Karpas-422 (cell line): Measurements from ENCODE around the gene LMAN1L. TPM values are rescaled to one million over a fixed set of nuclear protein-coding genes. Genes with fewer than 3 reads are reported as not detected.

Experiments used
- DNase-seq: peaks from one replicate; pipeline ENCODE4 v3.0.0-alpha.2; 2015
- H2AFZ ChIP-seq: fragments of 200-600 bp; sonication (generic); 2 replicates; pipeline ENCODE4 v1.6.1; 2014; ENCODE audit warnings: antibody characterized with exemption, low read length, mixed read lengths
- H3K27ac ChIP-seq: fragments of 200-600 bp; sonication (generic); 2 replicates; pipeline ENCODE4 v1.5.1; 2014; ENCODE audit warnings: mild to moderate bottlenecking, low read length, moderate library complexity
- H3K27me3 ChIP-seq: fragments of 200-600 bp; sonication (generic); 2 replicates; pipeline ENCODE4 v1.6.1; 2014; ENCODE audit warnings: low read length, mixed read lengths
- H3K36me3 ChIP-seq: fragments of 200-600 bp; sonication (generic); 2 replicates; pipeline ENCODE4 v1.6.1; 2014; ENCODE audit warnings: low read length, mixed read lengths; ENCODE audit not compliant: insufficient read depth
- H3K4me1 ChIP-seq: fragments of 200-600 bp; sonication (generic); 2 replicates; pipeline ENCODE4 v1.6.1; 2014; ENCODE audit warnings: mild to moderate bottlenecking, low read length, mixed read lengths
- H3K4me2 ChIP-seq: fragments of 200-600 bp; sonication (generic); 2 replicates; pipeline ENCODE4 v1.6.1; 2014; ENCODE audit warnings: low read length, low read depth, mild to moderate bottlenecking; ENCODE audit not compliant: poor library complexity, severe bottlenecking
- H3K4me3 ChIP-seq: fragments of 200-600 bp; sonication (generic); 2 replicates; pipeline ENCODE4 v1.5.1; 2014; ENCODE audit warnings: mild to moderate bottlenecking, antibody characterized with exemption, low read length, mixed read lengths
- H3K79me2 ChIP-seq: fragments of 200-600 bp; sonication (generic); 2 replicates; pipeline ENCODE4 v1.6.1; 2014; ENCODE audit warnings: mild to moderate bottlenecking, low read length, mixed read lengths
- H3K9ac ChIP-seq: fragments of 200-600 bp; sonication (generic); 2 replicates; pipeline ENCODE4 v1.6.0; 2014; ENCODE audit warnings: low read length
- H3K9me2 ChIP-seq: fragments of 200-600 bp; sonication (generic), shearing (Covaris generic); replicated peaks from 2 replicates; pipeline ENCODE4 v1.6.0; 2014; ENCODE audit warnings: mild to moderate bottlenecking, low read length, moderate library complexity; ENCODE audit not compliant: insufficient read depth
- H3K9me3 ChIP-seq: fragments of 300-700, 200-600 bp; sonication (generic); 2 replicates; pipeline ENCODE4 v1.6.1; 2014; ENCODE audit warnings: low read length, mixed read lengths
- H4K20me1 ChIP-seq: fragments of 200-600 bp; sonication (generic); 2 replicates; pipeline ENCODE4 v1.6.1; 2014; ENCODE audit warnings: mild to moderate bottlenecking, antibody characterized with exemption, low read length, low read depth; ENCODE audit not compliant: insufficient read depth
- total RNA-seq: library from RNA; depleted of rRNA; stranded (reverse); fragments of >200 nt; shearing (Covaris generic); gene quantifications from 2 replicates; pipeline ENCODE4 v1.2.3, GENCODE V29; 2014; ENCODE audit warnings: low replicate concordance; rRNA removed

LMAN1L gene
- total RNA-seq: 3.3 and 4.3 TPM in 2 replicates

GRCh38 chr15:74812533-74812932, at the start of gene LMAN1L:
TSS of gene LMAN1L (plus strand) at chr15:74812835. CDS start at chr15:74812855, 20 bp downstream.
- H3K4me1 ChIP-seq: peaks cover 25% of the 10 kb centered on the region
- H3K27me3 ChIP-seq: no peaks in the 10 kb centered on the region
- peak within 1 kb of the TSS; percentile 65 for H3K27ac ChIP-seq
- no peak within 1 kb of the TSS for H2AFZ ChIP-seq
- DNase-seq: peak; percentile 58
- H3K79me2 ChIP-seq: no peaks in the 10 kb centered on the region
- H4K20me1 ChIP-seq: no peaks in the 10 kb centered on the region; the same call in 1 of the 2 replicates
- H3K4me3 ChIP-seq: no peak within 1 kb of the TSS
- no peaks in the 10 kb centered on the region for H3K36me3 ChIP-seq
- H3K9me3 ChIP-seq: no peaks in the 10 kb centered on the region
- H3K9ac ChIP-seq: no peak within 1 kb of the TSS
- no peaks in the 10 kb centered on the region for H3K9me2 ChIP-seq
- H3K4me2 ChIP-seq: no peak within 1 kb of the TSS

- no peaks in the 10 kb centered on the region for H3K79me2 ChIP-seq
- H3K9me2 ChIP-seq: no peaks in the 10 kb centered on the region
- H3K4me1 ChIP-seq: no peaks in the 10 kb centered on the region
- no peaks in the 10 kb centered on the region for H4K20me1 ChIP-seq
- H3K4me3 ChIP-seq: no peak overlapping the region
- no peaks in the 10 kb centered on the region for H3K27me3 ChIP-seq
- no peak overlapping the region for H2AFZ ChIP-seq
- DNase-seq: no peak
- H3K9ac ChIP-seq: no peak overlapping the region
- H3K9me3 ChIP-seq: no peaks in the 10 kb centered on the region
- H3K36me3 ChIP-seq: no peaks in the 10 kb centered on the region
- no peak overlapping the region for H3K27ac ChIP-seq
- H3K4me2 ChIP-seq: no peak overlapping the region
These were observed 49.2 kb upstream of the LMAN1L start for GRCh38 chr15:74763416-74763815.

DNA sequence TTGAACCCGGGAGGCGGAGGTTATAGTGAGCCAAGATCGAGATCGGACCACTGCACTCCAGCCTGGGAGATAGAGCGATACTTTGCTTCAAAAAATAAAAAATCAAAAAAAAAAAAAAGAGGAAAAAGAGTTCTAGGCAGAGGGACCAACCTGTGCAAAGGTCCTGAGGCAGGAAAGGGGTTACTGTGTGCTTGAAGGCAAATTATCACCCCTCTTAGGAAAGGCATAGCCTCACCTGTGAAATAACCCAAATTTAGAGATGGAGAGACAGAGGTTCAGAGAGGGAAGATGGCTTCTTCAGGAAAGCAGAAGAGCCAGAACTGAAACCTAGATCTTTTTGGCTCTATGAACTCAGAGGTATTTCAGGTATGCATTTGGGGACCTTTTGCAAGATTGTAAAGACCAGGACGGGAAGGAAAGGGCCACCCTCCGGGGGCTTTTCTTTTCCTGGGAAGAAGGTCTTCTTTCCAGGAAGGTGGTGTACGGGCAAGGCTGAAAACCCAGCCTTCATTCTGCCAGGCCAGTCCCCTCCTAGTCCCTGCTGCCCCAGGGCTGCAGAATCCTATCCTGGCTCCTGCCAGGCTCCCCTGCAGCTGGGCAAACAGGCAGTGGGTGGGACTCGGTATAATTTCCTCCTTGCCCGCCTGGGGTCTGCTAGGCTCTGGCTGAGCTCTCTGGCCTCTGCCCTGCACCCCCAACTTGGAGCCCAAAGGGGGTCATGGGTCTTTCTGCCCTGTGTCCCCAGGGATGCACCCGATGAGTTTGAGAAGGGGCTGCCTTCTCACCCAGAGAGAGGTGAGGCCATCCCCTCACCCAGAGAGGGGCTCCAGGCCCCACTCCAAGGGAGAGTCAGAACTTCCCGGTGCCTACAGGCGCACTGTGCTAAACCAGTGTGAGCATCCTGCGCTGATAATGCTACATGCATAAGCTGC, 45.2 kb upstream of the LMAN1L start:
- no peaks in the 10 kb centered on the region; the same call in 1 of the 2 replicates for H4K20me1 ChIP-seq
- no peak for DNase-seq
- H3K79me2 ChIP-seq: no peaks in the 10 kb centered on the region
- H3K27me3 ChIP-seq: no peaks in the 10 kb centered on the region
- no peak overlapping the region for H3K9ac ChIP-seq
- H3K9me2 ChIP-seq: no peaks in the 10 kb centered on the region
- H3K36me3 ChIP-seq: no peaks in the 10 kb centered on the region
- no peak overlapping the region for H3K4me2 ChIP-seq
- peaks cover 33% of the 10 kb centered on the region for H3K4me1 ChIP-seq
- H3K4me3 ChIP-seq: no peak overlapping the region
- no peak overlapping the region for H3K27ac ChIP-seq
- H3K9me3 ChIP-seq: no peaks in the 10 kb centered on the region
- no peak overlapping the region for H2AFZ ChIP-seq

GRCh38 chr15:74768099-74768770, 44.4 kb upstream of the LMAN1L start:
- Histone ChIP-seq H3K79me2 (no peaks in the 10 kb centered on the region), H3K9ac (no peak overlapping the region; the same call in 1 of the 2 replicates), H3K4me3 (no peak overlapping the region), H3K9me3 (no peaks in the 10 kb centered on the region), H2AFZ (no peak overlapping the region), H3K27ac (no peak overlapping the region), H3K4me2 (peak overlapping the region; percentile 8), H3K4me1 (peaks cover 41% of the 10 kb centered on the region), H4K20me1 (no peaks in the 10 kb centered on the region; the same call in 1 of the 2 replicates), H3K27me3 (no peaks in the 10 kb centered on the region), H3K9me2 (no peaks in the 10 kb centered on the region), H3K36me3 (no peaks in the 10 kb centered on the region)
- DNase-seq: no peak

DNA sequence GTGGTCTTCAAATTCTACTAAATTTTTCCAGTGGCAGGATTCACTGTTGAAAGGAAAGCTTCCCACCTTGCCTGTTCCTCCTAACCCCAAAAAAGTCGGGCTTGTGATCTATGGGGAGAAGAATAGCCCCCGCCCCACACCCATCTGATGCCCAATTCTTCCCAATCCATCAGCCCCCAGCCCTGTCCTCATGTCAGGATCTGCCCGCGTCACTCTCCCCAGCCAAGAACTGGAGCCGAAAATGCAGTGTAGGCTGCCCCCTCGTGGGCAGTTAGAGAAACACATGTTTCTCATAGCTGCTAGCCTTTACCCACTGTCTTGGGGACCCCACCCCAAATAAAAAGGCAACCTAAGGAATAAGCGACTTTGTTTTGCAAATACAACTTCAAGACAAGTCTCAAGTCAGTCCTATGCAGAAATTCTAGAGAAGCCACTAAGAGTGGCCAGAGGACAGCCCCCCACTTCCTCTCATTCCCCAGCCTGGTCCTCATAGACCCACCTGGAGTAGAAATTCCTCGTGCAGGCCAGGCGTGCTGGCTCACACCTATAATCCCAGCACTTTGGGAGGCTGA, 43.8 kb upstream of the LMAN1L start:
- no peaks in the 10 kb centered on the region for H3K36me3 ChIP-seq
- no peaks in the 10 kb centered on the region for H3K27me3 ChIP-seq
- no peaks in the 10 kb centered on the region for H3K9me3 ChIP-seq
- H3K9ac ChIP-seq: no peak overlapping the region; the same call in 1 of the 2 replicates
- H3K27ac ChIP-seq: no peak overlapping the region
- DNase-seq: peak; percentile 81
- H3K4me2 ChIP-seq: peak overlapping the region; percentile 8
- no peak overlapping the region for H3K4me3 ChIP-seq
- H4K20me1 ChIP-seq: no peaks in the 10 kb centered on the region; the same call in 1 of the 2 replicates
- H3K4me1 ChIP-seq: peaks cover 47% of the 10 kb centered on the region
- H3K79me2 ChIP-seq: no peaks in the 10 kb centered on the region
- no peak overlapping the region for H2AFZ ChIP-seq
- H3K9me2 ChIP-seq: no peaks in the 10 kb centered on the region

DNA sequence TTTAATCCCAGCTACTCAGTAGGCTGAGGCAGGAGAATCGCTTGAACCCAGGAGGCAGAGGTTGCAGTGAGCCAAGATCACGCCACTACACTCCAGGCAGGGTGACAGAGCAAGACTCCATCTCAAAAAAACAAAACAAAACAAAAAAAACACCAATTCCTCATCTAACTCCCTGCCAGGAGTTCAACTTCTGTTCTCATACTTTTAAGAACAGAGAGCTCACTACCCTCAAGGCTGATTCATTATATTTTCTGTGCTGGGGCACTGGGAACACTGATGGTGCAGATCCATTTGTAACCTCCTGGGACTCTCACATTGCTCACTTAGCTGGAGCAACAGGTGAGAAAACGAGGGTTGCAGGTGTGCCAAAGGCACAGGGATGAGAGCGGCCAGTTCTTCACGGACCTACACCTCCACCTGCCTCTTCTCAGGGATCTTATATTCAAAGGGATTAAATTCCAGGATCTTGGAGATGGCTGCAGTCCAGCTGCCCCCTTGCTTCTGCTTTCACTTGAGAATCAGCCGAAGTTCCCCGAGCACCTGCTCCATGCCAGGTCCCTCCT, 43.1 kb upstream of the LMAN1L start:
- no peaks in the 10 kb centered on the region for H3K9me2 ChIP-seq
- no peak overlapping the region for H3K27ac ChIP-seq
- no peaks in the 10 kb centered on the region for H3K36me3 ChIP-seq
- H3K79me2 ChIP-seq: no peaks in the 10 kb centered on the region
- no peak overlapping the region for H3K4me3 ChIP-seq
- H3K9ac ChIP-seq: no peak overlapping the region
- H2AFZ ChIP-seq: no peak overlapping the region
- no peak overlapping the region for H3K4me2 ChIP-seq
- H4K20me1 ChIP-seq: no peaks in the 10 kb centered on the region; the same call in 1 of the 2 replicates
- H3K9me3 ChIP-seq: no peaks in the 10 kb centered on the region
- H3K4me1 ChIP-seq: peaks cover 54% of the 10 kb centered on the region
- H3K27me3 ChIP-seq: no peaks in the 10 kb centered on the region
- no peak for DNase-seq

DNA sequence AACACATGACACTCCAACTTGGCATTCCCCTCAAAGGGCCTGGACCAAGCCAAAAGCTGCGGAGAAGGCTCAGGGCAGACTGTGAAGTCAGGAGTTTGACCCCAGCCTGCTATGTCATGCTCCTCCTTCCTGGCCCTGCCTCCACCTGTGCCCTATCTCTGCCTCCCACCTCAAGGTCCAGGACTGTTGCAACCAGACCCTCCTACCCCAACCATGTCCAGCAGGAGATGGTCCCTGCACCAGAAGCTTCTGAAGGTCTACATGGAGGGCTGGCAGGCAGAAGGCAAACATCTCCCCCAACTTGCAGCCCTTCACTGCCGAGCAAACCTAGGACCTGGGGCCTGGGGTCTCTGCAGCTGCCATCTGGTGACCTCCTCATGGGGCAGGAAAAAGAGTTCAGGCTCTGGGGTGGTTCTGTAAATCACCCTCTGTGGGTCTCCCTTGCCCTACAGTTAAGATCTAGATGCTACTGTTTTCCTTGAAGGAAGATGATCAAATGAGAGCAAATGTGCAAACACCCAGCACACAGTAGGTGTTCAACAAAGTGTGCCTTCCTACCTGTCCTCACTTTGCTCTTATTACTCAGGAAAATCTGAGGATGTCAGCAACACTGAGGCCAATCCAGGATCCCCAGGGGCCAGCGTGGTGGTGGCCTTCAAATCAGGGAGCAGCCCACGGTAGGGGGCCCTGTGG, 42.3 kb upstream of the LMAN1L start:
- H2AFZ ChIP-seq: no peak overlapping the region
- peaks cover 62% of the 10 kb centered on the region for H3K4me1 ChIP-seq
- peak overlapping the region; percentile 100; the same call in 1 of the 2 replicates for H3K27ac ChIP-seq
- H3K9me3 ChIP-seq: no peaks in the 10 kb centered on the region
- 0 out of 2 replicates have a peak, but pooled peaks cover 1% of the 10 kb centered on the region for H3K79me2 ChIP-seq
- no peaks in the 10 kb centered on the region for H3K9me2 ChIP-seq
- H3K4me3 ChIP-seq: no peak overlapping the region
- no peaks in the 10 kb centered on the region for H3K36me3 ChIP-seq
- H3K27me3 ChIP-seq: no peaks in the 10 kb centered on the region
- no peaks in the 10 kb centered on the region; the same call in 1 of the 2 replicates for H4K20me1 ChIP-seq
- peak overlapping the region; percentile 48 for H3K4me2 ChIP-seq
- no peak for DNase-seq
- H3K9ac ChIP-seq: peak overlapping the region; percentile 58
